BJ (cell line): ENCODE results near the gene TMEM131. TPM values are rescaled to one million over a fixed set of nuclear protein-coding genes. Genes with fewer than 3 reads are reported as not detected.
"Not testable (repeated sequence)": the region's sequence is repeated elsewhere in the genome, so short reads cannot be mapped to it uniquely, and the experiment has no call there.

Experiments
- CTCF ChIA-PET: fragments of 350-600 bp; formaldehyde crosslinking; extraction: SDS; loops from one replicate; lab custom pipeline; 2021; ENCODE audit warnings: antibody characterized with exemption, inconsistent platforms; lab: Yijun Ruan, JAX
- POLR2A ChIA-PET: fragments of 300-600 bp; sonication (Branson Sonifier 250); formaldehyde crosslinking; extraction: SDS; loops from one replicate; lab custom pipeline; 2021; ENCODE audit warnings: antibody characterized with exemption; lab: Charles Lee
- DNase-seq: peaks from one replicate; pipeline ENCODE4 v3.0.0-alpha.2; 2011; ENCODE audit warnings: low read depth
- H3K27me3 ChIP-seq: 2 replicates; pipeline ENCODE4 v1.6.0; 2011; ENCODE audit warnings: low read length; ENCODE audit not compliant: control insufficient read depth, insufficient read depth
- H3K36me3 ChIP-seq: 2 replicates; pipeline ENCODE4 v1.5.1; 2011; ENCODE audit warnings: low read length; ENCODE audit not compliant: control insufficient read depth, insufficient read depth
- H3K4me3 ChIP-seq: 2 replicates; pipeline ENCODE4 v1.5.1; 2011; ENCODE audit warnings: low read depth, mild to moderate bottlenecking, control low read depth, low read length
- CTCF ChIP-seq: IDR thresholded peaks from 2 replicates; pipeline ENCODE4 v1.5.1; 2011; ENCODE audit warnings: low read depth, mild to moderate bottlenecking, control low read depth, inconsistent platforms, low read length, moderate library complexity; ENCODE audit not compliant: insufficient read depth
- polyA plus RNA-seq: library from polyadenylated mRNA; depleted of rRNA; stranded (reverse); fragments of >200 nt; gene quantifications from 2 replicates; pipeline ENCODE4 v1.2.3, GENCODE V29; 2011

Gene TMEM131
- polyA plus RNA-seq, 1 experiment = 11.8 TPM

GRCh38 chr2:97880334-97880733 is 115.4 kb downstream of the TMEM131 start:
- Histone ChIP-seq H3K4me3 (no peak overlapping the region), H3K27me3 (no peaks in the 10 kb centered on the region), H3K36me3 (no peaks in the 10 kb centered on the region)
- CTCF ChIA-PET = no interaction called here
- no peak for DNase-seq
- no peak for TF ChIP-seq CTCF
- POLR2A ChIA-PET = no interaction called here

GRCh38 chr2:97878865-97879264 is 116.9 kb downstream of the TMEM131 start:
- POLR2A ChIA-PET = no interaction called here
- no peak for TF ChIP-seq CTCF
- no peak overlapping the region for H3K4me3 ChIP-seq
- H3K36me3 ChIP-seq = no peaks in the 10 kb centered on the region
- CTCF ChIA-PET = no interaction called here
- no peaks in the 10 kb centered on the region for H3K27me3 ChIP-seq
- DNase-seq = no peak

GRCh38 chr2:97878317-97878716 is 117.4 kb downstream of the TMEM131 start:
- H3K4me3 ChIP-seq, CTCF ChIA-PET, DNase-seq, H3K36me3 ChIP-seq, POLR2A ChIA-PET, H3K27me3 ChIP-seq: not testable (repeated sequence)

GRCh38 chr2:97871096-97871780 is 124.5 kb downstream of the TMEM131 start:
- DNase-seq = peak; percentile 41
- CTCF ChIA-PET = interaction anchor here (1.1 kb wide), 1 partner anchor 64 kb away, joined by 3 read pairs; no protein-coding TSS in a partner anchor
- no peaks in the 10 kb centered on the region for H3K27me3 ChIP-seq
- H3K4me3 ChIP-seq = no peak overlapping the region
- POLR2A ChIA-PET = no interaction called here
- no peaks in the 10 kb centered on the region; the same call in 1 of the 2 replicates for H3K36me3 ChIP-seq
- no peak for TF ChIP-seq CTCF

- Histone ChIP-seq H3K27me3 (no peaks in the 10 kb centered on the region), H3K4me3 (no peak overlapping the region), H3K36me3 (no peaks in the 10 kb centered on the region; the same call in 1 of the 2 replicates)
- ChIA-PET POLR2A (interaction anchor here (0.6 kb wide), 1 partner anchor 34 kb away, joined by 4 read pairs; no protein-coding TSS in a partner anchor), CTCF (interaction anchor here (1.1 kb wide), 1 partner anchor 63 kb away, joined by 3 read pairs; no protein-coding TSS in a partner anchor)
- peak; percentile 88 for DNase-seq
- TF ChIP-seq CTCF = no peak
These were observed 125.3 kb downstream of the TMEM131 start for GRCh38 chr2:97870396-97870843.
